HepG2 (cell line): ENCODE results near the gene TMEM240. TPM values are rescaled to one million over a fixed set of nuclear protein-coding genes. Genes with fewer than 3 reads are reported as not detected.

ENCODE experiments used
- ATAC-seq: fragments of 200-7000 bp; cut with Tn5 transposase; 3 replicates; pipeline ENCODE4 v1.9.1; 2020; ENCODE audit warnings: mild to moderate bottlenecking, moderate library complexity
- BruUV-seq: library from RNA; stranded (reverse); fragments of 400-500 nt; replicated peaks from 2 replicates; lab custom pipeline; 2021; lab: Mats Ljungman, UMichigan
- CTCF ChIA-PET: fragments of 300-600 bp; formaldehyde crosslinking; extraction: SDS; loops from one replicate; lab custom pipeline; 2021; ENCODE audit warnings: low total read pairs, inconsistent platforms, low intra/inter-chr PET ratio; lab: Yijun Ruan, JAX
- POLR2A ChIA-PET: fragments of 350-600 bp; sonication (Branson Sonifier 250); formaldehyde crosslinking; loops from one replicate; lab custom pipeline; 2020; ENCODE audit warnings: antibody characterized with exemption, inconsistent platforms; lab: Yijun Ruan, JAX
- DNase-seq: peaks from one replicate; pipeline ENCODE4 v3.0.0-alpha.2; 2015; ENCODE audit warnings: low spot score
- FAIRE-seq: peaks from 3 replicates; lab custom pipeline; 2011; peaks lifted over from hg19 to GRCh38; lab: Jason Lieb, UNC
- H2AFZ ChIP-seq: one replicate; pipeline ENCODE4 v1.6.1; 2011; ENCODE audit warnings: low read length, inconsistent platforms
- H3K27ac ChIP-seq: fragments of 300-600 bp; 3 replicates; pipeline ENCODE4 v1.8.0; 2011; ENCODE audit warnings: mixed run types, mild to moderate bottlenecking, mixed read lengths, low read length, inconsistent platforms; ENCODE audit not compliant: insufficient read depth; ENCODE audit errors: extremely low read length
- H3K27me3 ChIP-seq, 2 experiments: fragments of 200-600 bp in 1 of 2; 2 replicates in 1 of 2; 3 replicates in 1 of 2; pipeline versions ENCODE4 v1.6.0 to v1.8.0; 2011; ENCODE audit warnings: low read length in 2 of 2, mild to moderate bottlenecking in 2 of 2, moderate library complexity in 2 of 2, inconsistent platforms in 1 of 2; ENCODE audit not compliant: insufficient read depth in 2 of 2, control insufficient read depth in 1 of 2
- H3K36me3 ChIP-seq, 2 experiments: fragments of 200-600 bp in 1 of 2; replicated peaks in 1 of 2; 2 replicates in 1 of 2; 3 replicates in 1 of 2; pipeline versions ENCODE4 v1.5.1 to v1.8.0; 2011; ENCODE audit warnings: low read length in 2 of 2, inconsistent platforms in 1 of 2; ENCODE audit not compliant: insufficient read depth in 2 of 2, control insufficient read depth in 1 of 2
- H3K4me1 ChIP-seq: 2 replicates; pipeline ENCODE4 v1.5.1; 2012; ENCODE audit warnings: low read length, inconsistent platforms; ENCODE audit not compliant: insufficient read depth
- H3K4me2 ChIP-seq: 2 replicates; pipeline ENCODE4 v1.6.0; 2011; ENCODE audit warnings: low read depth, low read length, inconsistent platforms
- H3K4me3 ChIP-seq, 3 experiments: fragments of 200-600 bp in 1 of 3; sonication (generic), shearing (Covaris generic) in 1 of 3; replicated peaks in 1 of 3; 2 replicates each; pipeline ENCODE4 v1.5.1; 2011 to 2016; ENCODE audit warnings: low read length in 3 of 3, inconsistent platforms in 2 of 3, low read depth in 2 of 3, mild to moderate bottlenecking in 2 of 3, control low read depth in 1 of 3, mixed read lengths in 1 of 3; ENCODE audit not compliant: insufficient read depth in 1 of 3
- H3K79me2 ChIP-seq: one replicate; pipeline ENCODE4 v1.6.1; 2011; ENCODE audit warnings: low read length, inconsistent platforms; ENCODE audit not compliant: insufficient read depth
- H3K9ac ChIP-seq: 2 replicates; pipeline ENCODE4 v1.6.0; 2011; ENCODE audit warnings: mild to moderate bottlenecking, low read depth, low read length, inconsistent platforms; ENCODE audit not compliant: insufficient read depth
- H3K9me3 ChIP-seq: 2 replicates; pipeline ENCODE4 v1.5.1; 2012; ENCODE audit warnings: mild to moderate bottlenecking, low read length
- H4K20me1 ChIP-seq: 2 replicates; pipeline ENCODE4 v1.6.0; 2011; ENCODE audit warnings: inconsistent platforms, mild to moderate bottlenecking, low read length, moderate library complexity; ENCODE audit not compliant: insufficient read depth
- AGO2 ChIP-seq: fragments of 200-400 bp; formaldehyde crosslinking; optimal IDR thresholded peaks from 2 replicates; pipeline ENCODE3; 2017; ENCODE audit warnings: mild to moderate bottlenecking, low read depth, low read length, moderate library complexity
- ETV6 ChIP-seq: sonication (generic); formaldehyde crosslinking; conservative IDR thresholded peaks from 2 replicates; pipeline ENCODE4 v1.4.0; 2020; ENCODE audit warnings: missing genetic modification reagents
- RBM22 ChIP-seq: fragments of 200-400 bp; formaldehyde crosslinking; optimal IDR thresholded peaks from 2 replicates; pipeline ENCODE3; 2017; ENCODE audit warnings: mild to moderate bottlenecking, low read length, moderate library complexity
- SP4 ChIP-seq: sonication (generic); formaldehyde crosslinking; IDR thresholded peaks from 2 replicates; pipeline ENCODE4 v1.8.1; 2023; ENCODE audit warnings: mild to moderate bottlenecking, missing genetic modification reagents
- WGBS: methylation state at CpG from one replicate; pipeline ENCODE4 v1.1.6; 2017; ENCODE audit warnings: low lambda C conversion rate; 5-methylcytosine and 5-hydroxymethylcytosine counted together
- in situ Hi-C: cut with HindIII; loops from 2 replicates; pipeline ENCODE4 v1.10.0; 2017; ENCODE audit warnings: low pct_unique_long_range_greater_than_20kb; ENCODE audit not compliant: extremely low pct_ligation_motif_present
- intact Hi-C: fragments of 100-400 bp; cut with micrococcal nuclease; formaldehyde crosslinking; loops from one replicate; pipeline ENCODE4 v1.10.0; 2022; ENCODE audit not compliant: unreplicated experiment
- polyA plus RNA-seq, 8 experiments: library from polyadenylated mRNA; depleted of rRNA in 3 of 8; stranded (reverse) in 7 of 8; unstranded in 1 of 8; fragments of >200 nt; fragmentation: Illumina TruSeq in 4 of 8; extraction: Trizol in 4 of 8; gene quantifications; 2 replicates each; pipeline versions ENCODE4 v1.2.1 to v1.2.3, GENCODE V29; 2011 to 2016; ENCODE audit warnings: low read depth in 4 of 8, missing spikeins in 1 of 8, mixed read lengths in 1 of 8; ENCODE audit not compliant: insufficient read depth in 1 of 8
- total RNA-seq, 5 experiments: library from RNA; depleted of rRNA; stranded (reverse); fragments of >200 nt; fragmentation: Illumina TruSeq; extraction: Trizol; gene quantifications; 2 replicates each; pipeline ENCODE4 v1.2.3, GENCODE V29; 2016; ENCODE audit warnings: low read depth in 1 of 5

Gene TMEM240
- total and polyA plus RNA-seq, 2 of the 13 experiments (the other 11 are each of a cell fraction or from before 2014, with no cell fraction given): 0.17 TPM; not detected in 1

- Histone ChIP-seq H3K4me1 (0 out of 2 replicates have a peak, but pooled peaks cover under 1% of the 10 kb centered on the region), H3K4me2 (no peak overlapping the region), H3K27ac (no peak overlapping the region), H3K9ac (no peak overlapping the region), H3K79me2 (peaks cover 10% of the 10 kb centered on the region), H3K9me3 (no peaks in the 10 kb centered on the region), H3K4me3 (no peak overlapping the region), H3K27me3 (no peaks in the 10 kb centered on the region), H4K20me1 (no peaks in the 10 kb centered on the region; the same call in 1 of the 2 replicates), H3K36me3 (peaks cover 18 to 40% of the 10 kb centered on the region in 2 experiments), H2AFZ (no peak overlapping the region)
- CTCF ChIA-PET: no interaction called here
- BruUV-seq: no TSS peak
- intact Hi-C loops (no loop called here), in situ Hi-C loops (no loop called here)
- TF ChIP-seq ETV6 (CRISPR knock-in tag) (no peak), AGO2 (peak; percentile 41)
- POLR2A ChIA-PET: interaction anchor here (1.1 kb wide), 1 partner anchor 55 kb away, joined by 3 read pairs; the partner anchor contains the start of gene MIB2
- 94% methylated on average over 5 of the region's 9 CpGs for WGBS
- ATAC-seq: no peak
- DNase-seq: no peak
- no peak for FAIRE-seq
Measured at GRCh38 chr1:1560178-1560577, 19.8 kb upstream of the TMEM240 start.

- Histone ChIP-seq H3K36me3 (peaks cover 15 to 30% of the 10 kb centered on the region in 2 experiments), H3K4me2 (no peak overlapping the region), H3K27ac (no peak overlapping the region), H2AFZ (no peak overlapping the region), H3K9me3 (no peaks in the 10 kb centered on the region), H3K9ac (no peak overlapping the region), H4K20me1 (no peaks in the 10 kb centered on the region; the same call in 1 of the 2 replicates), H3K79me2 (peaks cover 3% of the 10 kb centered on the region), H3K4me3 (no peak overlapping the region), H3K4me1 (0 out of 2 replicates have a peak, but pooled peaks cover 5% of the 10 kb centered on the region), H3K27me3 (no peaks in the 10 kb centered on the region)
- no peak for ATAC-seq
- POLR2A ChIA-PET: interaction anchor here (1.1 to 1.9 kb wide), 2 partner anchors 19 to 56 kb away, joined by 3 to 4 read pairs; partner anchors contain the start of gene MIB2
- no peak for DNase-seq
- peak; percentile 2 for TF ChIP-seq RBM22
- TF ChIP-seq AGO2: peak; percentile 63
- TF ChIP-seq SP4 (CRISPR knock-in tag): no peak
- in situ Hi-C loops (no loop called here), intact Hi-C loops (no loop called here)
- WGBS: 95% methylated on average over 17 of the region's 17 CpGs
- no TSS peak for BruUV-seq
- no peak for FAIRE-seq
- CTCF ChIA-PET: no interaction called here
Measured at GRCh38 chr1:1559066-1559465, 18.6 kb upstream of the TMEM240 start.
